Loucy (cell line): ENCODE measurements around the gene DDOST.

ENCODE experiments used
- H2AFZ ChIP-seq: fragments of 200-600 bp; sonication (generic); 2 replicates; pipeline ENCODE4 v1.6.0; 2016; ENCODE audit warnings: antibody characterized with exemption, mild to moderate bottlenecking, low read length, moderate library complexity
- H3F3A ChIP-seq: fragments of 200-600 bp; 2 replicates; pipeline ENCODE4 v1.6.0; 2016; ENCODE audit warnings: antibody characterized with exemption, low read depth, mild to moderate bottlenecking
- H3K27me3 ChIP-seq: fragments of 200-600 bp; sonication (generic); 2 replicates; pipeline ENCODE4 v1.6.1; 2014; ENCODE audit warnings: low read length, mild to moderate bottlenecking; ENCODE audit not compliant: insufficient read depth, poor library complexity, severe bottlenecking
- H3K36me3 ChIP-seq: fragments of 200-600 bp; sonication (generic); 2 replicates; pipeline ENCODE4 v1.6.1; 2016; ENCODE audit warnings: low read length; ENCODE audit not compliant: insufficient read depth
- H3K4me1 ChIP-seq: fragments of 200-600 bp; sonication (generic); 2 replicates; pipeline ENCODE4 v1.5.1; 2014; ENCODE audit warnings: low read length, mild to moderate bottlenecking; ENCODE audit not compliant: insufficient read depth, poor library complexity, severe bottlenecking
- H3K4me2 ChIP-seq: fragments of 200-600 bp; sonication (generic); 2 replicates; pipeline ENCODE4 v1.6.0; 2014; ENCODE audit warnings: antibody characterized with exemption, low read length, low read depth, mild to moderate bottlenecking; ENCODE audit not compliant: poor library complexity, severe bottlenecking
- H3K4me3 ChIP-seq: fragments of 200-600 bp; sonication (generic); 2 replicates; pipeline ENCODE4 v1.5.1; 2014; ENCODE audit warnings: low read length, mild to moderate bottlenecking, mixed read lengths; ENCODE audit not compliant: poor library complexity, severe bottlenecking
- H3K79me2 ChIP-seq: fragments of 200-600 bp; sonication (generic); 2 replicates; pipeline ENCODE4 v1.6.1; 2014; ENCODE audit warnings: low read length; ENCODE audit not compliant: insufficient read depth
- H3K9ac ChIP-seq: fragments of 200-600 bp; sonication (generic); 2 replicates; pipeline ENCODE4 v1.6.0; 2014; ENCODE audit warnings: mild to moderate bottlenecking, low read depth, low read length, moderate library complexity; ENCODE audit not compliant: poor library complexity, severe bottlenecking
- H3K9me2 ChIP-seq: fragments of 200-600 bp; sonication (generic); replicated peaks from 2 replicates; pipeline ENCODE4 v1.6.1; 2016; ENCODE audit warnings: low read depth, low read length, mixed read lengths
- H3K9me3 ChIP-seq: fragments of 200-600 bp; sonication (generic); 2 replicates; pipeline ENCODE4 v1.6.1; 2014; ENCODE audit warnings: mild to moderate bottlenecking, antibody characterized with exemption, low read length, low read depth; ENCODE audit not compliant: insufficient read depth
- H4K20me1 ChIP-seq: fragments of 200-600 bp; sonication (generic); 2 replicates; pipeline ENCODE4 v1.6.0; 2014; ENCODE audit warnings: antibody characterized with exemption, low read length, mild to moderate bottlenecking; ENCODE audit not compliant: insufficient read depth, poor library complexity, severe bottlenecking
- CTCF ChIP-seq: fragments of 200-600 bp; sonication (generic); conservative IDR thresholded peaks from 2 replicates; pipeline ENCODE4 v1.5.1; 2014; ENCODE audit warnings: mild to moderate bottlenecking, antibody characterized with exemption, low read length
- EZH2phosphoT487 ChIP-seq: fragments of 200-600 bp; IDR thresholded peaks from 2 replicates; pipeline ENCODE4 v1.6.1; 2018; ENCODE audit warnings: antibody characterized with exemption, mild to moderate bottlenecking, moderate library complexity, borderline replicate concordance

Gene DDOST

GRCh38 chr1:20684651-20685050, 23.5 kb upstream of the DDOST start:
- Histone ChIP-seq H4K20me1 (no peaks in the 10 kb centered on the region), H3K4me1 (peaks cover 5% of the 10 kb centered on the region), H3K4me3 (no peak overlapping the region), H3F3A (no peaks in the 10 kb centered on the region), H3K27me3 (no peaks in the 10 kb centered on the region), H2AFZ (no peak overlapping the region), H3K4me2 (no peak overlapping the region), H3K9me3 (no peaks in the 10 kb centered on the region), H3K9me2 (no peaks in the 10 kb centered on the region), H3K36me3 (no peaks in the 10 kb centered on the region), H3K79me2 (no peaks in the 10 kb centered on the region), H3K9ac (no peak overlapping the region)
- TF ChIP-seq CTCF (no peak), EZH2phosphoT487 (no peak)

GRCh38 chr1:20684050-20684620, 23.0 kb upstream of the DDOST start:
- no peak for TF ChIP-seq CTCF
- TF ChIP-seq EZH2phosphoT487: no peak
- Histone ChIP-seq H3K4me3 (no peak overlapping the region), H3K9me2 (no peaks in the 10 kb centered on the region), H3K27me3 (no peaks in the 10 kb centered on the region), H3K4me2 (no peak overlapping the region), H3K9ac (no peak overlapping the region), H3K9me3 (no peaks in the 10 kb centered on the region), H3F3A (no peaks in the 10 kb centered on the region), H3K36me3 (no peaks in the 10 kb centered on the region), H2AFZ (no peak overlapping the region), H4K20me1 (no peaks in the 10 kb centered on the region), H3K79me2 (no peaks in the 10 kb centered on the region), H3K4me1 (peaks cover 5% of the 10 kb centered on the region)

DNA sequence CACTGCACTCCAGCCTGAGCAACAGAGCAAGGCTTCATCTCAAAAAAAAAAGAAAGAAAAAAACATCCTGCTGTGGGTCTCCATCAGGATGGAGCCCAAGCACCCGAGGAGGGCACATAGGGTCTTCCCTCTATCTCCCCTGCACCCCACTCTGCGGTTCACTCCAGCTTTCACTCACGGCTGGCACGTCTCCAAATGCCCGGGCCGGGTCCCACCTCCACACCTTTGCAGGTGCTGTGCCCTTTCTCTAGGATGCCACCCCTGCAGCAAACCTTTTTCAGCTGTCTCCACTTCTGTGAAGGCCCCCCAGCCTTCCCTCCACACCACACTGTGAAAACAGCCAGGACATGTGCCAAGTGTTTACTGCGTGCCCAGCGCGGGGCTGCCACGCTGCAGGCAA, 22.4 kb upstream of the DDOST start:
- no peaks in the 10 kb centered on the region for H4K20me1 ChIP-seq
- H3K27me3 ChIP-seq: no peaks in the 10 kb centered on the region
- H3K79me2 ChIP-seq: no peaks in the 10 kb centered on the region
- no peak overlapping the region for H2AFZ ChIP-seq
- H3K9me3 ChIP-seq: no peaks in the 10 kb centered on the region
- H3K36me3 ChIP-seq: no peaks in the 10 kb centered on the region
- peaks cover 5% of the 10 kb centered on the region for H3K4me1 ChIP-seq
- H3K9ac ChIP-seq: no peak overlapping the region
- H3F3A ChIP-seq: no peaks in the 10 kb centered on the region
- no peak overlapping the region for H3K4me2 ChIP-seq
- H3K4me3 ChIP-seq: no peak overlapping the region
- no peaks in the 10 kb centered on the region for H3K9me2 ChIP-seq
- TF ChIP-seq CTCF (no peak), EZH2phosphoT487 (no peak)
